ENCODE measurements around the gene LGSN. TPM values are rescaled to one million over a fixed set of nuclear protein-coding genes. Genes with fewer than 3 reads are reported as not detected.
"Not testable (repeated sequence)": the region's sequence is repeated elsewhere in the genome, so short reads cannot be mapped to it uniquely, and the experiment has no call there.

Gene LGSN
- total RNA-seq, 1 donor from 2014 or later: not detected

- intact Hi-C loops (cut with DNase I): loop anchor here (10.0 kb wide), 1 partner anchor 248 kb away; no protein-coding TSS in a partner anchor
- Histone ChIP-seq H3K27ac (no peak overlapping the region), H3K27me3 (no peaks in the 10 kb centered on the region), H3K4me3 (no peak overlapping the region), H3K9me3 (no peaks in the 10 kb centered on the region), H3K36me3 (no peaks in the 10 kb centered on the region), H3K4me1 (no peaks in the 10 kb centered on the region)
- no peak for TF ChIP-seq CTCF (IDR thresholded peaks at IDR 0.05)
- DNase-seq (ENCODE audit: low spot score in 2 of 2): no peak
Measured at GRCh38 chr6:63346217-63346835, 26.5 kb upstream of the LGSN start.

- no peak for TF ChIP-seq CTCF (IDR thresholded peaks at IDR 0.05)
- Histone ChIP-seq H3K27ac (no peak overlapping the region), H3K4me3 (no peak overlapping the region), H3K4me1 (no peaks in the 10 kb centered on the region), H3K9me3 (no peaks in the 10 kb centered on the region), H3K27me3 (no peaks in the 10 kb centered on the region), H3K36me3 (no peaks in the 10 kb centered on the region)
- DNase-seq (ENCODE audit: low spot score in 2 of 2): no peak
- intact Hi-C loops (cut with DNase I): loop anchor here (10.0 kb wide), 1 partner anchor 254 kb away; no protein-coding TSS in a partner anchor
Measured at GRCh38 chr6:63340351-63340750, 20.6 kb upstream of the LGSN start.

- DNase-seq (ENCODE audit: low spot score in 2 of 2); H3K27me3 ChIP-seq; intact Hi-C loops (cut with DNase I); H3K36me3 ChIP-seq; H3K9me3 ChIP-seq; H3K27ac ChIP-seq; H3K4me3 ChIP-seq; H3K4me1 ChIP-seq: not testable (repeated sequence)
Measured at GRCh38 chr6:63334652-63335051, 14.9 kb upstream of the LGSN start.

- intact Hi-C loops (cut with DNase I): no loop called here
- no peak for DNase-seq (ENCODE audit: low spot score in 2 of 2)
Measured at GRCh38 chr6:63333440-63333839, 13.7 kb upstream of the LGSN start.

GRCh38 chr6:63326630-63327029 lies 6.8 kb upstream of the LGSN start:
- DNase-seq (ENCODE audit: low spot score in 2 of 2); H3K4me3 ChIP-seq; H3K27me3 ChIP-seq; intact Hi-C loops (cut with DNase I); H3K4me1 ChIP-seq; H3K36me3 ChIP-seq; H3K9me3 ChIP-seq; H3K27ac ChIP-seq: not testable (repeated sequence)

More at GRCh38 chr6:63333440-63333839, 13.7 kb upstream of the LGSN start:
- H3K4me1 ChIP-seq: no peaks in the 10 kb centered on the region
- no peaks in the 10 kb centered on the region for H3K27me3 ChIP-seq
- no peaks in the 10 kb centered on the region for H3K36me3 ChIP-seq
- no peaks in the 10 kb centered on the region for H3K9me3 ChIP-seq
- H3K4me3 ChIP-seq: no peak overlapping the region
- no peak for TF ChIP-seq CTCF (IDR thresholded peaks at IDR 0.05)
- no peak overlapping the region for H3K27ac ChIP-seq

- intact Hi-C loops (cut with DNase I): no loop called here
- Histone ChIP-seq H3K27ac (no peak overlapping the region), H3K27me3 (no peaks in the 10 kb centered on the region), H3K4me3 (no peak overlapping the region), H3K36me3 (no peaks in the 10 kb centered on the region), H3K9me3 (no peaks in the 10 kb centered on the region), H3K4me1 (no peaks in the 10 kb centered on the region)
- DNase-seq (ENCODE audit: low spot score in 2 of 2): no peak
- no peak for TF ChIP-seq CTCF (IDR thresholded peaks at IDR 0.05)
Measured at GRCh38 chr6:63322981-63323380, 3.2 kb upstream of the LGSN start.

- TF ChIP-seq CTCF (IDR thresholded peaks at IDR 0.05): no peak
- H3K27ac ChIP-seq: no peak overlapping the region
- H3K27me3 ChIP-seq: no peaks in the 10 kb centered on the region
- intact Hi-C loops (cut with DNase I): no loop called here
- DNase-seq (ENCODE audit: low spot score in 2 of 2): no peak
- H3K4me1 ChIP-seq: no peaks in the 10 kb centered on the region
- H3K4me3 ChIP-seq: no peak overlapping the region
- no peaks in the 10 kb centered on the region for H3K36me3 ChIP-seq
- H3K9me3 ChIP-seq: no peaks in the 10 kb centered on the region
Measured at GRCh38 chr6:63321821-63322220, 2.0 kb upstream of the LGSN start.
